ENCODE measurements around the gene SYT17. TPM values are rescaled to one million over a fixed set of nuclear protein-coding genes. Genes with fewer than 3 reads are reported as not detected.

SYT17 gene
- total RNA-seq, 2 experiments from 2014 or later = 0.10 TPM; not detected in 1

- no peak overlapping the region for H3K4me3 Mint-ChIP-seq
- H3K4me1 Mint-ChIP-seq (ENCODE audit: low read depth) = no peaks in the 10 kb centered on the region
- H3K27me3 Mint-ChIP-seq = no peaks in the 10 kb centered on the region
- ChIA-PET POLR2A (no interaction called here), CTCF (no interaction called here)
- no peak for DNase-seq
- peaks cover 8% of the 10 kb centered on the region for H3K9me3 Mint-ChIP-seq
- H3K27ac Mint-ChIP-seq = no peak overlapping the region
- no peaks in the 10 kb centered on the region for H3K36me3 Mint-ChIP-seq
- intact Hi-C loops (cut with micrococcal nuclease) = no loop called here
Observed at GRCh38 chr16:19242186-19242585, 74.1 kb downstream of the SYT17 start.

- POLR2A ChIA-PET = no interaction called here
- Mint-ChIP-seq H3K4me1 (ENCODE audit: low read depth) (no peaks in the 10 kb centered on the region), H3K27me3 (no peaks in the 10 kb centered on the region), H3K36me3 (no peaks in the 10 kb centered on the region), H3K4me3 (no peak overlapping the region), H3K9me3 (peaks cover 13% of the 10 kb centered on the region), H3K27ac (no peak overlapping the region)
- CTCF ChIA-PET = no interaction called here
- no peak for DNase-seq
- intact Hi-C loops (cut with micrococcal nuclease) = no loop called here
Observed at GRCh38 chr16:19242987-19243575, 75.0 kb downstream of the SYT17 start.

GRCh38 chr16:19245326-19245925 is 77.4 kb downstream of the SYT17 start:
- Mint-ChIP-seq H3K27me3 (no peaks in the 10 kb centered on the region), H3K27ac (no peak overlapping the region), H3K9me3 (peaks cover 7% of the 10 kb centered on the region), H3K4me3 (no peak overlapping the region), H3K36me3 (no peaks in the 10 kb centered on the region), H3K4me1 (ENCODE audit: low read depth) (no peaks in the 10 kb centered on the region)
- intact Hi-C loops (cut with micrococcal nuclease) = no loop called here
- ChIA-PET CTCF (no interaction called here), POLR2A (no interaction called here)
- no peak for DNase-seq

GRCh38 chr16:19252904-19253303 is 84.9 kb downstream of the SYT17 start:
- intact Hi-C loops (cut with micrococcal nuclease) = no loop called here
- CTCF ChIA-PET = no interaction called here
- Mint-ChIP-seq H3K27ac (no peak overlapping the region), H3K4me1 (ENCODE audit: low read depth) (no peaks in the 10 kb centered on the region), H3K4me3 (no peak overlapping the region), H3K27me3 (peaks cover 15% of the 10 kb centered on the region), H3K36me3 (no peaks in the 10 kb centered on the region), H3K9me3 (peaks cover 4% of the 10 kb centered on the region)
- POLR2A ChIA-PET = no interaction called here
- DNase-seq = no peak

- Mint-ChIP-seq H3K27me3 (peaks cover 17% of the 10 kb centered on the region), H3K4me3 (no peak overlapping the region), H3K27ac (no peak overlapping the region), H3K4me1 (ENCODE audit: low read depth) (no peaks in the 10 kb centered on the region), H3K9me3 (no peaks in the 10 kb centered on the region), H3K36me3 (no peaks in the 10 kb centered on the region)
- no peak for DNase-seq
- CTCF ChIA-PET = no interaction called here
- intact Hi-C loops (cut with micrococcal nuclease) = no loop called here
- POLR2A ChIA-PET = no interaction called here
Observed at GRCh38 chr16:19254611-19255010, 86.6 kb downstream of the SYT17 start.

- Mint-ChIP-seq H3K27ac (no peak overlapping the region), H3K4me1 (ENCODE audit: low read depth) (no peaks in the 10 kb centered on the region), H3K4me3 (no peak overlapping the region), H3K36me3 (no peaks in the 10 kb centered on the region), H3K9me3 (peaks cover 14% of the 10 kb centered on the region), H3K27me3 (no peaks in the 10 kb centered on the region)
- POLR2A ChIA-PET = no interaction called here
- intact Hi-C loops (cut with micrococcal nuclease) = no loop called here
- CTCF ChIA-PET = no interaction called here
- no peak for DNase-seq
Observed at GRCh38 chr16:19264123-19264673, 96.2 kb downstream of the SYT17 start.

GRCh38 chr16:19265380-19265930 is 97.4 kb downstream of the SYT17 start:
- H3K9me3 Mint-ChIP-seq = peaks cover 15% of the 10 kb centered on the region
- H3K27me3 Mint-ChIP-seq = no peaks in the 10 kb centered on the region
- CTCF ChIA-PET = interaction anchor here (0.6 kb wide), 1 partner anchor 212 kb away, joined by 3 read pairs; no protein-coding TSS in a partner anchor
- POLR2A ChIA-PET = no interaction called here
- DNase-seq = no peak
- intact Hi-C loops (cut with micrococcal nuclease) = no loop called here
- no peaks in the 10 kb centered on the region for H3K4me1 Mint-ChIP-seq (ENCODE audit: low read depth)
- no peaks in the 10 kb centered on the region for H3K36me3 Mint-ChIP-seq
- no peak overlapping the region for H3K27ac Mint-ChIP-seq
- H3K4me3 Mint-ChIP-seq = no peak overlapping the region

- H3K27ac Mint-ChIP-seq = no peak overlapping the region
- H3K36me3 Mint-ChIP-seq = no peaks in the 10 kb centered on the region
- no peaks in the 10 kb centered on the region for H3K27me3 Mint-ChIP-seq
- peaks cover 15% of the 10 kb centered on the region for H3K9me3 Mint-ChIP-seq
- H3K4me1 Mint-ChIP-seq (ENCODE audit: low read depth) = no peaks in the 10 kb centered on the region
- intact Hi-C loops (cut with micrococcal nuclease) = no loop called here
- H3K4me3 Mint-ChIP-seq = no peak overlapping the region
- POLR2A ChIA-PET = no interaction called here
- no peak for DNase-seq
- CTCF ChIA-PET = no interaction called here
Observed at GRCh38 chr16:19266774-19267173, 98.7 kb downstream of the SYT17 start.

- no peaks in the 10 kb centered on the region for H3K36me3 Mint-ChIP-seq
- H3K4me3 Mint-ChIP-seq = no peak overlapping the region
- intact Hi-C loops (cut with micrococcal nuclease) = no loop called here
- H3K4me1 Mint-ChIP-seq (ENCODE audit: low read depth) = no peaks in the 10 kb centered on the region
- POLR2A ChIA-PET = no interaction called here
- DNase-seq = no peak
- no peaks in the 10 kb centered on the region for H3K27me3 Mint-ChIP-seq
- CTCF ChIA-PET = no interaction called here
- H3K27ac Mint-ChIP-seq = no peak overlapping the region
- H3K9me3 Mint-ChIP-seq = peaks cover 12% of the 10 kb centered on the region
Observed at GRCh38 chr16:19269098-19269497, 101.1 kb downstream of the SYT17 start.

- intact Hi-C loops (cut with micrococcal nuclease) = no loop called here
- peaks cover under 1% of the 10 kb centered on the region for H3K9me3 Mint-ChIP-seq
- no peaks in the 10 kb centered on the region for H3K27me3 Mint-ChIP-seq
- H3K27ac Mint-ChIP-seq = no peak overlapping the region
- H3K4me3 Mint-ChIP-seq = no peak overlapping the region
- DNase-seq = no peak
- H3K4me1 Mint-ChIP-seq (ENCODE audit: low read depth) = no peaks in the 10 kb centered on the region
- H3K36me3 Mint-ChIP-seq = no peaks in the 10 kb centered on the region
- ChIA-PET POLR2A (no interaction called here), CTCF (no interaction called here)
Observed at GRCh38 chr16:19274165-19274797, 106.2 kb downstream of the SYT17 start.

GRCh38 chr16:19278403-19278802 is 110.4 kb downstream of the SYT17 start:
- ChIA-PET CTCF (interaction anchor here (0.6 kb wide), 1 partner anchor 224 kb away, joined by 3 read pairs; no protein-coding TSS in a partner anchor), POLR2A (no interaction called here)
- intact Hi-C loops (cut with micrococcal nuclease) = no loop called here
- no peaks in the 10 kb centered on the region for H3K4me1 Mint-ChIP-seq (ENCODE audit: low read depth)
- H3K27me3 Mint-ChIP-seq = peaks cover 3% of the 10 kb centered on the region
- no peak overlapping the region for H3K4me3 Mint-ChIP-seq
- DNase-seq = no peak
- no peaks in the 10 kb centered on the region for H3K36me3 Mint-ChIP-seq
- H3K9me3 Mint-ChIP-seq = no peaks in the 10 kb centered on the region
- no peak overlapping the region for H3K27ac Mint-ChIP-seq

- peaks cover 4% of the 10 kb centered on the region for H3K27me3 Mint-ChIP-seq
- no peak overlapping the region for H3K4me3 Mint-ChIP-seq
- DNase-seq = no peak
- no peak overlapping the region for H3K27ac Mint-ChIP-seq
- CTCF ChIA-PET = interaction anchor here (0.7 to 1.0 kb wide), 2 partner anchors 26 to 109 kb away, joined by 3 to 4 read pairs; no protein-coding TSS in a partner anchor
- no peaks in the 10 kb centered on the region for H3K9me3 Mint-ChIP-seq
- H3K4me1 Mint-ChIP-seq (ENCODE audit: low read depth) = peaks cover 6% of the 10 kb centered on the region
- H3K36me3 Mint-ChIP-seq = no peaks in the 10 kb centered on the region
- POLR2A ChIA-PET = no interaction called here
- intact Hi-C loops (cut with micrococcal nuclease) = no loop called here
Observed at GRCh38 chr16:19281246-19281645, 113.2 kb downstream of the SYT17 start.
